OCI-LY3 (cell line): ENCODE data around the gene HSD17B13.

Source experiments
- CTCF ChIP-seq: fragments of 200-600, 300-600 bp; sonication (generic); IDR thresholded peaks from 2 replicates; pipeline ENCODE4 v1.5.1; 2014; ENCODE audit warnings: antibody characterized with exemption, low read length, low read depth
- EZH2phosphoT487 ChIP-seq: fragments of 200-600 bp; shearing (Covaris generic); IDR thresholded peaks from 2 replicates; pipeline ENCODE4 v1.6.1; 2018; ENCODE audit warnings: antibody characterized with exemption, mixed run types, low read depth

GRCh38 chr4:87326460-87326859, 3.8 kb upstream of the HSD17B13 start:
- TF ChIP-seq CTCF (no peak), EZH2phosphoT487 (no peak)
